CD4-positive, alpha-beta T cell treated with Interleukin-1 beta for 1 hour (primary cell): ENCODE measurements around the gene TBC1D22B.
A peak's percentile ranks its signal among the peaks of the same experiment; 100 is the strongest.

Source experiments
- DNase-seq, 2 donors: peaks; one replicate each; pipeline ENCODE4 v3.0.0-alpha.2; 2020 to 2022

Gene TBC1D22B, protein sequence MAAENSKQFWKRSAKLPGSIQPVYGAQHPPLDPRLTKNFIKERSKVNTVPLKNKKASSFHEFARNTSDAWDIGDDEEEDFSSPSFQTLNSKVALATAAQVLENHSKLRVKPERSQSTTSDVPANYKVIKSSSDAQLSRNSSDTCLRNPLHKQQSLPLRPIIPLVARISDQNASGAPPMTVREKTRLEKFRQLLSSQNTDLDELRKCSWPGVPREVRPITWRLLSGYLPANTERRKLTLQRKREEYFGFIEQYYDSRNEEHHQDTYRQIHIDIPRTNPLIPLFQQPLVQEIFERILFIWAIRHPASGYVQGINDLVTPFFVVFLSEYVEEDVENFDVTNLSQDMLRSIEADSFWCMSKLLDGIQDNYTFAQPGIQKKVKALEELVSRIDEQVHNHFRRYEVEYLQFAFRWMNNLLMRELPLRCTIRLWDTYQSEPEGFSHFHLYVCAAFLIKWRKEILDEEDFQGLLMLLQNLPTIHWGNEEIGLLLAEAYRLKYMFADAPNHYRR

GRCh38 chr6:37257634-37258404 lies at the start of gene TBC1D22B, which contains the start of gene TMEM217:
Gene TBC1D22B, plus strand, starts transcription at chr6:37257772. Its CDS starts 146 bp downstream, at chr6:37257918.
Gene TMEM217, minus strand, starts transcription at chr6:37258144. Its CDS starts 39,114 bp downstream, at chr6:37219030.
- DNase-seq = peak; percentile 95

DNA sequence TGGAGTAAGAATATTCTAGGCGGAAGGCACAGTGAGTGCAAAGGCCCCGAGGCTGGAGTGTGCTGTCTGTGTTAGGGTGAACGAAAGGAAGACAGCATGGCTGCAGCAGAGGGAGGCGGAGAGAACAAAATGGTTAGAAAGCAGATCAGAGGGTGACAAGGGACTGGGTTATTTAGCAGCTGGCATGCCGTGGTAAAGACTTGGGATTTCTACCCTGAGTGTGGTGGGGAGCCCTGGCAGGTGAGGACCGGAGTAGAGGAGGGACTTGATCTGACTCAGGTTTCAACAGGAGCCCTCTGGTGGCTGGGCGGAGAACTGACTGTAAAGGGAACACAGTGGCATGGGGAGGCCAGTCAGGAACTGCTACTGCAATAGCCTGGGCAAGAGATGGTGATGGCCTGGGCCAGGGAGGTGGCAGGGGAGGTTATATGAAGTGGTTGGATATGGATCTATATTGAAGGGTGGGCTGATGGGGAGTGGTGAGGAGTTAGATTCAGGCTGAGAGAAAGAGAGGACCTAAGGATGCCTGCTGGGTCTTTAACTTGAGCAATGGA lies 49.6 kb upstream of the TBC1D22B start:
- peak; percentile 89 to 92 for DNase-seq

DNA sequence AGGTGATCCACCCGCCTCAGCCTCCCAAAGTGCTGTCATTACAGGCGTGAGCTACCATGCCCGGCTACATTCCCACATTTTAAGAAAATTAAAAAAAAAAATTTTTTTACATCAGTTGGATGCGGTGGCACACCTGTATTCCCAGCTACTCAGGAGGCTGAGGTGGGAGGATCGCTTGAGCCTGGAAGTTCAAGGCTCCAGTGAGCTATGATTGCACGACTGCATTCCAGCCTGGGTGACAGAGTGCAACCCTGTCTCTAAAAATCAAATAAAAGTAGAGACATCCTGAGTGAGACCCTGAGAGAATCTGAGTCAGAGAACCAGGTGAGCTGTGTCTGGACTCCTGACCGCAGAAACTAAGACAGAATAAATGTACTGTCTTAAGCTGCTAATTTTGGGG lies 48.8 kb upstream of the TBC1D22B start:
- DNase-seq = no peak

DNA sequence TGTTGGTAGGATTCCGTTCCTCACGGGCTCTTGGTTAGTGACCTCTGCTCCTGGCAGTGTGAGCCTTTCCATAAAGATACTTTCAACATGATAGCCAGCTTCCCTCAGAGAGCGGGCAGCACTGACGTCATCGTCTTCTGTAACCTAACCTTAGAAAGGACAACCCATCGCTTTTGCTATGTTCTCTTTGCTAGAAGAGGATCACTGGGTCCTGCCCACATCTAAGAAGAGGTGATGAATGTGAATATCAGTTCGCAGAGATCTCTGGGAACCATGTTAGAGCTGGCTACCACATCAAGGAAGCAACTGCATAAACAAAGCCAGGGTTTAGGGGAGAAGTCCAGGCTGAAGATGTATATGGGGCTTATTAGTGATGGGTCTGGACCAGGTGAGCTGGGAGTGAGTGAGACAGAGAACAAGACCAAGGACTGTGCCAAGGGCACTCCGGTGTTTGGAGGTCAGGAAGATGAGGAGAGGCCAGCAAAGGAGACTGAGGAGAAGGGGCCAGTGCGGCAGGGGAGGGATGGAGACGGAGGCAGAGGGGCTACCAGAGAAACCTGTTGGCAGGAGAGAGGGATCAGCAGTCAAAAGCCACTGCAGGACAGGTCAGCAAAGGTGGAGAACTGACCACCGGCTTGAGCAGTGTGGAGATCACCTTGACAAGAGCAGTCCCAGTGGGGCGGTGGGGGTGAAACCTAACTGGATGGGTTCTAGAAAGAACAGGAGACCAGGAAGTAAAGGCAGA lies 47.9 kb upstream of the TBC1D22B start:
- peak; percentile 55 to 73 for DNase-seq

GRCh38 chr6:37210313-37210968 lies 47.1 kb upstream of the TBC1D22B start:
- peak; percentile 73 to 87 for DNase-seq

DNA sequence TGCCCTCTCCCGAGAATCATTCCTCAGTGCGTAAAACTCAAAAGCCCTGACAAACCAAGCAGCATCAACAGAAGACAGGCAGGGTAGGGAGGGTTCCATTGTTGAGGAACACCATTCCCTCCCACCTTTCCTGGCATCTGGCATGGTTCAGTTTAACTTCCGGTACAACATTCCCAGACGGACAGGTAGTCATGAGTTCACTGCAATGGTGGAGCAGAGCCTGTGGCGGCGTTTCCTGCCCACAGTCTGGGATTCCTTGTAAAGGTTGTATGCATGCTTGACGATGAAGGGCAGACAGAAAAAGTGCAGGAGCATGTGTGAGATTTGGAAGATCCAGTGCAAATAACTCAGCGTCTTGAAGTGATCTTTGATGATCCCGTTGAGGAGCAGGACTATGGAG lies 45.3 kb upstream of the TBC1D22B start:
- DNase-seq = no peak

DNA sequence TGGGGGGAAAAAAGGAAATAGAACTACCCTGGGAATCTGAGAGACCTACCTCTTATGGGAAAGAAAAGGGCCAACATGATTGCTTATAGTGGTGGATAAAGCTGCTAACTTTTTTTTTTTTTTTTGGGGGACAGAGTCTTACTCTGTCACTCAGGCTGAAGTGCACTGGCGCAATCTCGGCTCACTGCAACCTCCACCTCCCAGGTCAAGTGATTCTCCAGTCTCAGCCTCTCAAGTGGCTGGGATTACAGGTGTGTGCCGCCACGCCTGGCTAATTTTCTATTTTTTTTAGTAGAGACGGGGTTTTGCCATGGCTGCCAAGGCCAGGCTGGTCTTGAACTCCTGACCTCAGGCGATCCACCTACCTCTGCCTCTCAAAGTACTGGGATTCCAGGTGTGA lies 39.5 kb upstream of the TBC1D22B start:
- no peak for DNase-seq

GRCh38 chr6:37218511-37218910 lies 39.1 kb upstream of the TBC1D22B start:
- no peak for DNase-seq

- no peak for DNase-seq
These were observed 35.9 kb upstream of the TBC1D22B start for GRCh38 chr6:37221585-37222124.

GRCh38 chr6:37222125-37222967 lies 35.2 kb upstream of the TBC1D22B start:
- peak; percentile 63 to 67 for DNase-seq

DNA sequence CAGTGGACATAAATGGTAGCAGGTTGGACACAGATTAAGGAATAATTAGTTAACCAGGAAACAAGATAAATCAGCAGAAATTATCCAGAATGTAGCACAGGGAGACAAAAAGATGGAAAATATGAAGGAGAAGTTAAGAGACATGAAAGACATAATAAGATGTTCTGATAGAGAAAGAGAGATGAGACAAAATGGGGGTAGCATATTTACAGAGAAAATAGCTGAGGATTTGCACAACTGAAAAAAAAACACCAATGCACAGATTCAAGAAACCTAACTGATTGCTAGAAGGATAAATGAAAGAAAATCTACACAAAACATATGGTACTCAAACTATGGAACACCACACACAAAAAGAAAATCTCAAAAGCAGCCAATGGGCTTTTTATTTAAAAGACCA lies 34.6 kb upstream of the TBC1D22B start:
- no peak for DNase-seq

GRCh38 chr6:37225350-37226169 lies 32.0 kb upstream of the TBC1D22B start:
- no peak for DNase-seq

GRCh38 chr6:37230104-37230503 lies 27.5 kb upstream of the TBC1D22B start:
- DNase-seq = no peak

DNA sequence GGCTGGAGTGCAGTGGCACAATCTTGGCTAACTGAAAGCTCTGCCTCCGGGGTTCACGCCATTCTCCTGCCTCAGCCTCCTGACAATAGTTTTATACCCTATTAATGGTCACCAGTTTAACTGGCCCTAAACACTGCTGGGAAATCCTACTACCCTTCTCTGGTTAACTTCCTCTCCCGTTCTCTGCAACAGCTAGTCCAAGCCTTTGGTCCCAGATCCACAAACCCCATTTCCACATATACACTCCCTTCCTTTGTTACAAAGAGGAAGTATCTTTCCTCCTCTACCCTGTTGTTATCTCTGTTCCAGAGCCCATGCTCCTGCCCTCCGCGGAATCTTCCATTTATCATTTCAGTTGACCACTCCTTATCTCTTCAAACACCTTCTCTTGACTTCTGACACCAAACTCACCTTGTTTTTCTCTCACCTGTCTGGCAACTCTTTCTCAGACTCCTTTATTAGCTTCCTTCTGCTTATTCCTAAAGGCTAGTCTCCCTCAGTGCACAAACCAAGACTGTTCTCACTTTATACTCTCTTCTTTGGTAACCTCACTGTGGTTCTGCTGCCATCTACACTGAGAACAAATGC lies 25.0 kb upstream of the TBC1D22B start:
- DNase-seq = no peak

GRCh38 chr6:37233541-37233940 lies 24.0 kb upstream of the TBC1D22B start:
- no peak for DNase-seq

DNA sequence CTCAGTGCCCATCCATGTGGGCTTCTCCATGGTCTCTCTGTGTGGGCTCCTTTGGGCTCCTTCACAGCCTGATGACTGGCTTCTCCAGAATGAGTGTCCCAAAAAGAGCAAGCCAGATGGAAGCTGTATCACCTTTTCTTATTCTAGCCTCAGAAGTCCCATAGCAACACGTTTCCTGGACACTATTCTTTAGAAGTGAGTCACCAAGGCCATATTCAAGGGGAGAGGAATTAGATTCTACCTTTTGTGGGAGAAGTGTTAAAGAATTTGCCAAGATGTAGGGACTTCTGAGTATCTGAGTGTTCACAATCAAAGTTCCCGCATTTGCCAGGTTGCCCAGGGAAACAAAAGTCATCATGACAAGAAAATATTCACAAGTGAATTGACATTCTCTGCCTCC lies 20.7 kb upstream of the TBC1D22B start:
- DNase-seq = no peak

- DNase-seq = no peak
These were observed 19.8 kb upstream of the TBC1D22B start for GRCh38 chr6:37237789-37238188.

DNA sequence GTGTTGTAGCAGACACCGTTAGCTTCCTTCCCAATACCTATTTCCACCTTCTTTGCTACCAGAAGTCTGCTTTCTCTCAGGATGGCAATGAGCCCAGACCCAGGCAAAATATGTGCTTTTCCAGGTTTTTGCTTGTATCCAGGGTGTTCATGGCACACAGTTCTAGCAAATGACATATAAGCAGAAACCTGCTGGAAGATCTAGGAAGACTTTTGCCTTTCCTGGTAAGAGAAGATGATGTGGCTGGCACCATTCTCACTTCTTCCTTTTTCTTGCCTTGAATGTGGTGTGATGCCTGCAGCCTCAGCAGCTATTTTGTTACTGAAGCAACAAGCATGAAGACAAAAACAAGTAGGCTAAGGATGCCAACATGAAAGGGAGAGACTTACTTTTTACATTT lies 19.2 kb upstream of the TBC1D22B start:
- no peak for DNase-seq

GRCh38 chr6:37239526-37239925 lies 18.0 kb upstream of the TBC1D22B start:
- no peak for DNase-seq
